HK-2 (cell line): Measurements from ENCODE around the gene RASA1.
A peak's percentile ranks its signal among the peaks of the same experiment; 100 is the strongest.

Experiments used
- DNase-seq: peaks from one replicate; pipeline ENCODE4 v3.0.0-alpha.2; 2018; ENCODE audit not compliant: unreplicated experiment

RASA1 gene

GRCh38 chr5:87403899-87404298 is 136.2 kb downstream of the RASA1 start:
- no peak for DNase-seq

GRCh38 chr5:87404359-87404758 is 136.7 kb downstream of the RASA1 start:
- no peak for DNase-seq

- no peak for DNase-seq
These were observed 137.9 kb downstream of the RASA1 start for GRCh38 chr5:87405472-87406155.

GRCh38 chr5:87408204-87408603 is 140.5 kb downstream of the RASA1 start:
- no peak for DNase-seq

- DNase-seq: no peak
These were observed 143.2 kb downstream of the RASA1 start for GRCh38 chr5:87410931-87411330.

GRCh38 chr5:87411586-87411972 is 143.9 kb downstream of the RASA1 start:
- no peak for DNase-seq

GRCh38 chr5:87411973-87412629 is 144.4 kb downstream of the RASA1 start:
- peak; percentile 21 for DNase-seq

GRCh38 chr5:87412630-87413342 is 145.1 kb downstream of the RASA1 start, which contains the start of gene CCNH:
Gene CCNH (minus strand): TSS chr5:87412930. CDS start chr5:87412794, 136 bp downstream.
- peak; percentile 89 for DNase-seq

- no peak for DNase-seq
These were observed 145.6 kb downstream of the RASA1 start for GRCh38 chr5:87413343-87413645.

GRCh38 chr5:87418506-87418905 is 150.8 kb downstream of the RASA1 start:
- no peak for DNase-seq

GRCh38 chr5:87421307-87421706 is 153.6 kb downstream of the RASA1 start:
- DNase-seq: no peak

GRCh38 chr5:87423755-87424154 is 156.1 kb downstream of the RASA1 start:
- DNase-seq: no peak

- no peak for DNase-seq
These were observed 163.3 kb downstream of the RASA1 start for GRCh38 chr5:87430863-87431457.

- DNase-seq: no peak
These were observed 164.8 kb downstream of the RASA1 start for GRCh38 chr5:87432460-87432859.

GRCh38 chr5:87433945-87434344 is 166.3 kb downstream of the RASA1 start:
- DNase-seq: no peak

- no peak for DNase-seq
These were observed 166.8 kb downstream of the RASA1 start for GRCh38 chr5:87434461-87434860.

- no peak for DNase-seq
These were observed 167.5 kb downstream of the RASA1 start for GRCh38 chr5:87435144-87435694.

GRCh38 chr5:87437724-87438123 is 170.0 kb downstream of the RASA1 start:
- no peak for DNase-seq

GRCh38 chr5:87438231-87438630 is 170.5 kb downstream of the RASA1 start:
- no peak for DNase-seq
